K562 (cell line): ENCODE data around the gene MSI1. TPM values are rescaled to one million over a fixed set of nuclear protein-coding genes. Genes with fewer than 3 reads are reported as not detected.

Source experiments
- ATAC-seq: fragments of 200-7000 bp; cut with Tn5 transposase; 3 replicates; pipeline ENCODE4 v1.9.1; 2020; ENCODE audit warnings: moderate library complexity
- BruUV-seq: library from RNA; stranded (reverse); fragments of 400-500 nt; replicated peaks from 2 replicates; lab custom pipeline; 2021; lab: Mats Ljungman, UMichigan
- CTCF ChIA-PET: fragments of 300-600 bp; formaldehyde crosslinking; extraction: SDS; loops from one replicate; lab custom pipeline; 2021; ENCODE audit warnings: low intra/inter-chr PET ratio; lab: Yijun Ruan, JAX
- POLR2A ChIA-PET: fragments of 300-600, 350-650 bp; sonication (Branson Sonifier 250); formaldehyde crosslinking; extraction: SDS; loops from one replicate; lab custom pipeline; 2021; ENCODE audit warnings: antibody characterized with exemption, inconsistent platforms; lab: Yijun Ruan, JAX
- DNase-seq, 4 experiments: peaks; one replicate each; pipeline versions ENCODE4 v3.0.0 to v3.0.0-alpha.2; 2011 to 2018; ENCODE audit warnings: low spot score in 3 of 4, mixed read lengths in 3 of 4; ENCODE audit errors: extremely low read depth in 1 of 4
- FAIRE-seq: peaks from 2 replicates; lab custom pipeline; 2011; peaks lifted over from hg19 to GRCh38; lab: Jason Lieb, UNC
- H2AFZ ChIP-seq: 2 replicates; pipeline ENCODE4 v1.6.0; 2011; ENCODE audit warnings: low read depth, low read length, control low read depth, inconsistent platforms
- H3K27ac ChIP-seq: fragments of 200-600 bp; 3 replicates; pipeline ENCODE4 v1.8.0; 2011; ENCODE audit warnings: low read depth, mild to moderate bottlenecking, control low read depth, inconsistent platforms, low read length, moderate library complexity, mixed read lengths; ENCODE audit errors: extremely low read depth
- H3K27me3 ChIP-seq, 2 experiments: fragments of 300-600 bp in 1 of 2; 2 replicates in 1 of 2; 3 replicates in 1 of 2; pipeline versions ENCODE4 v1.6.0 to v1.8.0; 2011; ENCODE audit warnings: inconsistent platforms in 2 of 2, low read length in 2 of 2, mild to moderate bottlenecking in 1 of 2, mixed read lengths in 1 of 2, moderate library complexity in 1 of 2; ENCODE audit not compliant: control insufficient read depth in 2 of 2, insufficient read depth in 2 of 2
- H3K36me3 ChIP-seq: fragments of 300-600 bp; 3 replicates; pipeline ENCODE4 v1.8.0; 2011; ENCODE audit warnings: mild to moderate bottlenecking, low read length, inconsistent platforms; ENCODE audit not compliant: control insufficient read depth, insufficient read depth
- H3K4me1 ChIP-seq, 2 experiments: fragments of 200-600 bp in 1 of 2; replicated peaks in 1 of 2; 2 replicates in 1 of 2; 3 replicates in 1 of 2; pipeline versions ENCODE4 v1.5.1 to v1.8.0; 2011; ENCODE audit warnings: inconsistent platforms in 2 of 2, low read length in 2 of 2, mild to moderate bottlenecking in 1 of 2, mixed read lengths in 1 of 2, moderate library complexity in 1 of 2; ENCODE audit not compliant: control insufficient read depth in 2 of 2, insufficient read depth in 2 of 2
- H3K4me2 ChIP-seq: 2 replicates; pipeline ENCODE4 v1.6.1; 2011; ENCODE audit warnings: low read length, control low read depth, inconsistent platforms, mixed read lengths; ENCODE audit not compliant: insufficient read depth
- H3K4me3 ChIP-seq: fragments of 200-600 bp; sonication (generic), shearing (Covaris generic); 2 replicates; pipeline ENCODE4 v1.5.1; 2016; ENCODE audit warnings: control low read depth, inconsistent platforms
- H3K79me2 ChIP-seq: fragments of 200-600 bp; 3 replicates; pipeline ENCODE4 v1.8.0; 2011; ENCODE audit warnings: low read length, inconsistent platforms; ENCODE audit not compliant: control insufficient read depth, insufficient read depth
- H3K9ac ChIP-seq, 2 experiments: 2 replicates each; pipeline versions ENCODE4 v1.6.0 to v1.6.1; 2011; ENCODE audit warnings: low read depth in 2 of 2, low read length in 2 of 2, control low read depth in 1 of 2, inconsistent platforms in 1 of 2, mild to moderate bottlenecking in 1 of 2, mixed read lengths in 1 of 2; ENCODE audit not compliant: insufficient read depth in 1 of 2
- H3K9me1 ChIP-seq: one replicate; pipeline ENCODE4 v1.6.0; 2011; ENCODE audit warnings: inconsistent platforms, mild to moderate bottlenecking, low read length, moderate library complexity; ENCODE audit not compliant: control insufficient read depth, insufficient read depth
- H3K9me3 ChIP-seq: replicated peaks from 2 replicates; pipeline ENCODE4 v1.5.1; 2011; ENCODE audit warnings: low read depth, low read length, inconsistent platforms; ENCODE audit not compliant: control insufficient read depth, insufficient read depth
- H4K20me1 ChIP-seq: replicated peaks from 2 replicates; pipeline ENCODE4 v1.6.1; 2011; ENCODE audit warnings: low read length, inconsistent platforms, mixed read lengths; ENCODE audit not compliant: control insufficient read depth, insufficient read depth
- EGR1 ChIP-seq: fragments of 450-650 bp; conservative IDR thresholded peaks from 2 replicates; pipeline ENCODE4 v1.6.1; 2017; ENCODE audit warnings: mild to moderate bottlenecking
- TEAD1 ChIP-seq, 2 experiments: fragments of 450-650 bp in 1 of 2; sonication (generic) in 1 of 2; formaldehyde crosslinking; IDR thresholded peaks; 2 replicates each; pipeline versions ENCODE4 v1.4.0 to v1.8.0; 2020 to 2022; ENCODE audit warnings: mild to moderate bottlenecking in 2 of 2, missing genetic modification reagents in 1 of 2
- WGBS: fragments of 100-300 bp; shearing (Covaris generic); methylation state at CpG from one replicate; pipeline ENCODE4 v1.1.6; 2016; ENCODE audit warnings: low coverage, mixed read lengths; ENCODE audit not compliant: insufficient coverage; ENCODE audit errors: missing lambda C conversion rate; 5-methylcytosine and 5-hydroxymethylcytosine counted together
- in situ Hi-C: fragments of 300-500 bp; cut with MboI; formaldehyde crosslinking; loops from 4 replicates; pipeline ENCODE4 v1.15.0; 2018; ENCODE audit warnings: inconsistent platforms, mixed read lengths
- intact Hi-C: fragments of 100-400 bp; cut with micrococcal nuclease; formaldehyde crosslinking; loops from 2 replicates; pipeline ENCODE4 v1.14.2; 2022
- polyA plus RNA-seq, 8 experiments: library from polyadenylated mRNA; depleted of rRNA in 4 of 8; stranded (reverse) in 5 of 8; unstranded in 3 of 8; fragments of >200 nt; fragmentation: Nextera tagmentation in 2 of 8; fragmentation: Illumina TruSeq in 1 of 8; extraction: Ambion mirVana in 2 of 8; extraction: Trizol in 1 of 8; gene quantifications; 2 replicates each; pipeline versions ENCODE4 v1.2.1 to v1.2.3, GENCODE V29; 2011 to 2014; ENCODE audit warnings: inconsistent platforms in 1 of 8, missing spikeins in 1 of 8
- total RNA-seq, 7 experiments: library from RNA; depleted of rRNA in 6 of 7; stranded (reverse); fragments of >200 nt in 6 of 7; fragmentation: Illumina TruSeq in 2 of 7; extraction: Trizol in 2 of 7; gene quantifications; 2 replicates each; pipeline versions ENCODE4 v1.2.1 to v1.2.3, GENCODE V29; 2011 to 2021; ENCODE audit warnings: low replicate concordance in 1 of 7
- TF ChIP-seq, protein P1 (sequence below): fragments of 450-650 bp; IDR thresholded peaks from 2 replicates; pipeline ENCODE4 v1.6.1; 2016; ENCODE audit warnings: mild to moderate bottlenecking
- TF ChIP-seq, protein P2 (sequence below), 2 experiments: IDR thresholded peaks; 2 replicates each; pipeline ENCODE4 v1.6.1; 2011; ENCODE audit warnings: borderline replicate concordance in 1 of 2, control low read depth in 1 of 2, low read depth in 1 of 2, low read length in 1 of 2, mild to moderate bottlenecking in 1 of 2, mixed read lengths in 1 of 2, moderate library complexity in 1 of 2; ENCODE audit not compliant: insufficient read depth in 1 of 2, insufficient read length in 1 of 2, poor library complexity in 1 of 2, severe bottlenecking in 1 of 2; ENCODE audit errors: extremely low read depth in 1 of 2

The MSI1 gene
- total and polyA plus RNA-seq, 9 of the 15 experiments (the other 6 are each of a cell fraction or from before 2014, with no cell fraction given) = 0.16 TPM; not detected in 8

DNA sequence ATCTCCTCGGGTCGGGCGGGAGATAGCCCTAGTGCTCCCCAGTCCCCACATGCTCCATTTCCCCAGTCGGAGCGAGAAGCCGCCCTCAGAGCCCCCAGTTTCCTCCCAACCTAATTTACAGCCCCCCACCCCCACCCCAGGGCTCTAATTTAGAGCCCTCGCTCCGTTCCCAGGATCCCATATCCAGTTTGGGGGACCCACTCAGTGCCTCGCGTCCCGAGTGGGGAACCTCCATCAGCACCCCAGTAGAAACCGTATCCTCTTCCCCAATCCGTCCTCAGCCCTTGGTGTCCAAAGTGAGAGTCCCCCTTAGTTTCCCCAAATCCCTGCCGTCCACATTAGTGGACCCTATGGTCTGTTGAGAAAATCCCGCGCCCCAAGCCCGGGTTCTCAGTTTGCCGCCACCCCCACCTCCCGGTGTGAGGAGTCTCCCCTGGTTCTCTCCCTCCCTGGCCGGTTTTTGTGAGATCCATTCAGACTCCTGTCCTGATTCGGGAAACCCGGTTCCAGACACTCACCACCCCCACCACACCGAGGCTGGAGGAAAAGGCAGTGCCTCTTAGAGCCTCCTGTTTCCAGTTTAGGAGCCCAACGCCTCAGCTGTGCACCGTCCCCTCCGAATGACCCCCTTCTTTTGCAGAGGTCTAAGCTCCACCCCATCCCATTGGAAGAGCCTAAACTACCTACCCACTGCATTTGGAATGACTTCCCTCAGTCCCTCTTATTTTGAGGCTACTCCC is 809 bp upstream of the MSI1 start (continued):
- TF ChIP-seq, protein P1, sequence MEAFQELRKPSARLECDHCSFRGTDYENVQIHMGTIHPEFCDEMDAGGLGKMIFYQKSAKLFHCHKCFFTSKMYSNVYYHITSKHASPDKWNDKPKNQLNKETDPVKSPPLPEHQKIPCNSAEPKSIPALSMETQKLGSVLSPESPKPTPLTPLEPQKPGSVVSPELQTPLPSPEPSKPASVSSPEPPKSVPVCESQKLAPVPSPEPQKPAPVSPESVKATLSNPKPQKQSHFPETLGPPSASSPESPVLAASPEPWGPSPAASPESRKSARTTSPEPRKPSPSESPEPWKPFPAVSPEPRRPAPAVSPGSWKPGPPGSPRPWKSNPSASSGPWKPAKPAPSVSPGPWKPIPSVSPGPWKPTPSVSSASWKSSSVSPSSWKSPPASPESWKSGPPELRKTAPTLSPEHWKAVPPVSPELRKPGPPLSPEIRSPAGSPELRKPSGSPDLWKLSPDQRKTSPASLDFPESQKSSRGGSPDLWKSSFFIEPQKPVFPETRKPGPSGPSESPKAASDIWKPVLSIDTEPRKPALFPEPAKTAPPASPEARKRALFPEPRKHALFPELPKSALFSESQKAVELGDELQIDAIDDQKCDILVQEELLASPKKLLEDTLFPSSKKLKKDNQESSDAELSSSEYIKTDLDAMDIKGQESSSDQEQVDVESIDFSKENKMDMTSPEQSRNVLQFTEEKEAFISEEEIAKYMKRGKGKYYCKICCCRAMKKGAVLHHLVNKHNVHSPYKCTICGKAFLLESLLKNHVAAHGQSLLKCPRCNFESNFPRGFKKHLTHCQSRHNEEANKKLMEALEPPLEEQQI = no peak

DNA sequence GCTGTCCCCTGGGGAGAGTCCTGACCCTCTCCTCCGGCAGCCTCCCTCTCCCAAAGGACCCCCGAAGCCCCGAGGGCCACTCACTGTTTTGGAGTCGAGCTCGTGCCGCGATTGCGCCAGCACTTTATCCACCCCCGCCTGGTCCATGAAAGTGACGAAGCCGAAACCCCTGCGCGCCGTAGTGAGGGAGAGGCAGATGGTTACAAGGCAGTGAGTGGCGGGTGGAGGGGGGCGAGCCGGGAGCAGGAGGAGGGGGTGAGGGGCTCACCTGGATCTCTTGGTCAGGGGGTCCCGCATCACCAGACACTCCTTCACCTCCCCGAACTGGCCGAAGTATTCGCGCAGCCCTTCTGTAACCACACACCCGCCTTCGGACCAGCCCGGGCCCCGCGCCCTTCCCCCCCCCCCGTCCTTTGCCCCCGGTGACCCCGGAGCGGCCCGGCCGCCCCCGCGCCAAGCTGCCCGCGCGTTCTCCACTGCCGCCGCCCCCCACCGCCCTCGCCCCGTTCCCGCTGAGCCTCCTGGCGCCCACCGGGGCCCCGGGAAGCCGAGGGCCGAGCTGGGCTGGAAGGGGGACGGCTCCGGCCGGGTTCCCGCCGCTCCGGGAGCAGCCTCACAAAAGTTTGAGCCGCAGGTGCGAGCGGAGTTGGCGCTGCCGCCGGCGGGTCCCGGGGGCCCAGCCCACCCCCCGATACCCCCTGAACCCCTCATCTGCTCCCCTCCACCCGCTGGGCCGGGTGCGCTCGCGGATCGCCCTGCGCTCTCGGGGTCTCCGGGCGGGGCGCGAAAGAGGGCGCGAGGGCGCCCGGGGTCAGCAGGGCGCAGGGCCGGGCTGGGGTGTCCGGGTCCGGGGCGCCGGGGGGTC is 808 bp downstream of the MSI1 start:
- TF ChIP-seq EGR1 = peak; percentile 63
- TF ChIP-seq, protein P2, sequence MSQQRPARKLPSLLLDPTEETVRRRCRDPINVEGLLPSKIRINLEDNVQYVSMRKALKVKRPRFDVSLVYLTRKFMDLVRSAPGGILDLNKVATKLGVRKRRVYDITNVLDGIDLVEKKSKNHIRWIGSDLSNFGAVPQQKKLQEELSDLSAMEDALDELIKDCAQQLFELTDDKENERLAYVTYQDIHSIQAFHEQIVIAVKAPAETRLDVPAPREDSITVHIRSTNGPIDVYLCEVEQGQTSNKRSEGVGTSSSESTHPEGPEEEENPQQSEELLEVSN (IDR thresholded peaks at IDR 0.05; ENCODE audit: borderline replicate concordance in 1 of 2, extremely low read depth in 1 of 2, insufficient read depth in 1 of 2, insufficient read length in 1 of 2, low read depth in 1 of 2, low read length in 1 of 2, poor library complexity in 1 of 2, severe bottlenecking in 1 of 2) = peak in 1 of 2 experiments; percentile 36
- TF ChIP-seq TEAD1 (CRISPR knock-in tag; IDR thresholded peaks at IDR 0.05) = no peak
- Histone ChIP-seq H3K27me3 (peaks cover 42 to 69% of the 10 kb centered on the region in 2 experiments), H2AFZ (no peak overlapping the region), H3K4me1 (peaks cover 0 to 19% of the 10 kb centered on the region in 2 experiments; a peak in 2 of 5 replicates), H3K9me3 (no peaks in the 10 kb centered on the region), H3K79me2 (no peaks in the 10 kb centered on the region), H3K36me3 (no peaks in the 10 kb centered on the region), H3K4me3 (no peak overlapping the region), H3K27ac (no peak overlapping the region), H3K9ac (no peak overlapping the region), H4K20me1 (peaks cover 26% of the 10 kb centered on the region), H3K4me2 (no peak overlapping the region), H3K9me1 (peaks cover 6% of the 10 kb centered on the region)
- DNase-seq (peak in 2 of 4 experiments; percentile 54 to 61), ATAC-seq (no peak), FAIRE-seq (no peak)
- 3% methylated on average over 15 of the region's 86 CpGs for WGBS
- in situ Hi-C loops = no loop called here
- no TSS peak for BruUV-seq
- intact Hi-C loops = no loop called here
- POLR2A ChIA-PET = interaction anchor here (0.7 to 3.0 kb wide), 3 partner anchors 7 to 60 kb away, joined by 4 to 12 read pairs (median 10); no protein-coding TSS in a partner anchor
- CTCF ChIA-PET = no interaction called here
